Cardiac fibroblast (primary cell): ENCODE results near the gene TECTA.

Source experiments
- DNase-seq, 2 donors: peaks; one replicate each; pipeline versions ENCODE4 v3.0.0 to v3.0.0-alpha.2; 2010; ENCODE audit warnings: low read depth in 2 of 2
- H3K4me3 ChIP-seq, 2 donors: replicated peaks in 1 of 2; 1 replicate in 1 of 2; 2 replicates in 1 of 2; pipeline ENCODE4 v1.5.1; 2011; ENCODE audit warnings: low read depth in 2 of 2, low read length in 2 of 2, mild to moderate bottlenecking in 2 of 2, moderate library complexity in 1 of 2
- TF ChIP-seq, protein P1 (sequence below): IDR thresholded peaks from one replicate; pipeline ENCODE4 v1.5.1; 2011; ENCODE audit warnings: low read depth, mild to moderate bottlenecking, low read length, inconsistent platforms

The TECTA gene

GRCh38 chr11:121143921-121144320, 42.9 kb downstream of the TECTA start:
- TF ChIP-seq, protein P1, sequence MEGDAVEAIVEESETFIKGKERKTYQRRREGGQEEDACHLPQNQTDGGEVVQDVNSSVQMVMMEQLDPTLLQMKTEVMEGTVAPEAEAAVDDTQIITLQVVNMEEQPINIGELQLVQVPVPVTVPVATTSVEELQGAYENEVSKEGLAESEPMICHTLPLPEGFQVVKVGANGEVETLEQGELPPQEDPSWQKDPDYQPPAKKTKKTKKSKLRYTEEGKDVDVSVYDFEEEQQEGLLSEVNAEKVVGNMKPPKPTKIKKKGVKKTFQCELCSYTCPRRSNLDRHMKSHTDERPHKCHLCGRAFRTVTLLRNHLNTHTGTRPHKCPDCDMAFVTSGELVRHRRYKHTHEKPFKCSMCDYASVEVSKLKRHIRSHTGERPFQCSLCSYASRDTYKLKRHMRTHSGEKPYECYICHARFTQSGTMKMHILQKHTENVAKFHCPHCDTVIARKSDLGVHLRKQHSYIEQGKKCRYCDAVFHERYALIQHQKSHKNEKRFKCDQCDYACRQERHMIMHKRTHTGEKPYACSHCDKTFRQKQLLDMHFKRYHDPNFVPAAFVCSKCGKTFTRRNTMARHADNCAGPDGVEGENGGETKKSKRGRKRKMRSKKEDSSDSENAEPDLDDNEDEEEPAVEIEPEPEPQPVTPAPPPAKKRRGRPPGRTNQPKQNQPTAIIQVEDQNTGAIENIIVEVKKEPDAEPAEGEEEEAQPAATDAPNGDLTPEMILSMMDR: no peak
- no peak overlapping the region for H3K4me3 ChIP-seq
- DNase-seq: no peak

DNA sequence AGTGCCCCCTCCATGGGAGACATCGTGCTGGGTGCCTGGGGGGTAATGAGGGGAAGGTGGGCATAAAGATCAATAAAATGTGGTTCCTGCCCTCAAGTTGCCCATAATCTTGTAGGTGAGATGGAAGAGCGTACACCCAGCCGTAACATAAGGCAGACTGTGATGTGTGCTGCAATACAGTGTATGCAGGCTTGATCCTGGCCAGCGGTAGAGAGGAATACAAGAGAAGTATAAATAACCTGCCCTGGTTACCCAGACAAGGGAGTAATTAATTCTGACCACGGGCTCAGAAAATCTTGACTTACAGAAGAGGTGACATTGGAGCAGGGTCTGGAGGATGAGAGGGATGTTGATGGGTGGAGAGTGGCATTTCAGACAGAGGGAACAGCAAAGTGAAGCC, 43.7 kb downstream of the TECTA start:
- TF ChIP-seq, protein P1: no peak
- no peak overlapping the region for H3K4me3 ChIP-seq
- DNase-seq: no peak

DNA sequence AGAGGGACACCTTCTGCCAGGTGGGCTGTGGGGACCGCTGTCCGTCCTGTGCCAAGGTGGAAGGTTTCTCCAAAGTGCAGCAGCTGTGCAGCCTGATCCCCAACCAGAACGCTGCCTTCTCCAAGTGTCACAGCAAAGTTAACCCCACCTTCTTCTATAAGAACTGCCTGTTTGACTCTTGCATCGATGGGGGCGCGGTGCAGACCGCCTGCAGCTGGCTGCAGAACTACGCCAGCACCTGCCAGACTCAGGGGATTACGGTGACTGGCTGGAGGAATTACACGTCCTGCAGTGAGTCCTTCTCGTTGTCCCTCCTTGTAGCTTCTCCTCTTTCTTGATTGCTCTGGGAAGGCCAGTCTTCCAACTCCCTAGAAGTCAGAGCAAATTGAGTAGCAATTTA, 44.8 kb downstream of the TECTA start:
- TF ChIP-seq, protein P1: no peak
- no peak for DNase-seq
- no peak overlapping the region for H3K4me3 ChIP-seq

DNA sequence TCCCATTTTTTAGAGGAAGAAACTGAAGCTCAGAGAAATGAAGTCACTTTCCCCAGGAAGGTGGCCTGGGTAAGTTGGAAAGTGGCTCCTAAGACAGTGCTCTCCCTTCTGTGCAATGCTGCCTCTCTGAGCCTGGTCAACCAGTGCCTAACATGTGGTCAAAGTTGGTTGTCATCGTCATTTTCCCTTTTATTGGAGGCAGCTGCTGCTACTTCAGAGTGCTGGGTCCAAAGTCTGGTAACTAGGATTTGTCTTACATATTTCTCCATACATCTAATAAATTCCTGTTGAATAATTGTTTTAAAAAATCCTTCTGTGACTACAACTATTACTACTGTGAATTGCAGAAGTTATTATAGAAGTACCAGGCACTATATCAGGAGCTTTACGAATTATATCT, 48.1 kb downstream of the TECTA start:
- H3K4me3 ChIP-seq: no peak overlapping the region
- TF ChIP-seq, protein P1: no peak
- no peak for DNase-seq

DNA sequence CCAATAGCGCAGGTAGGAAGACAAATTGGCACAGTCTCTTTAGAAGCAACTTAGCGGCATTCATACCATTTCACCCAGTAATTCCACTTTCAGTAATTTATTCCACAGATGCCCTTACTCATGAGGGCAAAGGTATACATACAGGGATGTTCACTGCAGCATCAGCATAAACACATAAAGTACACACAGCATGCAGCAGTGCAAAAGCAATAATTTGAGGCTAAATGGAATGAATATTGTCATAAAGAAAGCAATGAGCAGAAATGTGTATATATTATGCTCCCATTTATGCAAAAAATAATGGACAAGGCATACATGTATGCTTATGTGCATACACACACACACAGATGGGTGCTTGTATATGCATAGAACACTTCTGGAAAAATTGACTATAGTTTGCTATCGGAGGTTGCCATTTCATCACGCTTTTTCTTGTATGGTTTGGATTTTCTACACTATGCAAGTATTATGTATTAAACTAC, 50.2 kb downstream of the TECTA start:
- no peak for DNase-seq
- TF ChIP-seq, protein P1: no peak

GRCh38 chr11:121152764-121153163, 51.7 kb downstream of the TECTA start:
- DNase-seq: no peak
- TF ChIP-seq, protein P1: no peak
- H3K4me3 ChIP-seq: no peak overlapping the region

More for the DNA sequence above, 50.2 kb downstream of the TECTA start:
- no peak overlapping the region for H3K4me3 ChIP-seq

DNA sequence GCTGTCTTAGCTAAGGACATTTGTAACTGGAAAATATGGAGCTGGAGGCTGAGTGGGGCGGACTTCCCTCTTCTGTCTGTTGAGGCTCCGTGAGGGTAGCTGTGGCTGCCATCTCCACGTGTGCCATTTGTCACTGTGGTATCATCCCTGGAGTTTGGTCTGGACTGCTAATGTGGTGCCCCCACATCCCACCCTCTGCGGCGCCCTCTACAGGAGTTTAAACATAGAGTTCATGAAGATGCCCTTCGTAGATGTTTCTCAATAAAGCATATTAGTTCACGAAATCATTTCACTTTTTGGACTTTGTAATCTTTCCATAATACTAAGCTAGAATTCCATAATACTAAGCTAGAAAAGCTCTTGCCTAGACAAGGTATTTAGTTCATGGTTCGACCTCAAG, 52.4 kb downstream of the TECTA start:
- no peak for DNase-seq
- TF ChIP-seq, protein P1: no peak
- H3K4me3 ChIP-seq: no peak overlapping the region
